GM19438 (cell line): ENCODE measurements around the gene ELAVL1.
"Not testable (repeated sequence)": the region's sequence is repeated elsewhere in the genome, so short reads cannot be mapped to it uniquely, and the experiment has no call there.

ENCODE experiments used
- ATAC-seq: cut with Tn5 transposase; IDR thresholded peaks from one replicate; pipeline ENCODE4 v1.9.1; 2021; ENCODE audit warnings: low read depth; ENCODE audit not compliant: unreplicated experiment

ELAVL1 gene

DNA sequence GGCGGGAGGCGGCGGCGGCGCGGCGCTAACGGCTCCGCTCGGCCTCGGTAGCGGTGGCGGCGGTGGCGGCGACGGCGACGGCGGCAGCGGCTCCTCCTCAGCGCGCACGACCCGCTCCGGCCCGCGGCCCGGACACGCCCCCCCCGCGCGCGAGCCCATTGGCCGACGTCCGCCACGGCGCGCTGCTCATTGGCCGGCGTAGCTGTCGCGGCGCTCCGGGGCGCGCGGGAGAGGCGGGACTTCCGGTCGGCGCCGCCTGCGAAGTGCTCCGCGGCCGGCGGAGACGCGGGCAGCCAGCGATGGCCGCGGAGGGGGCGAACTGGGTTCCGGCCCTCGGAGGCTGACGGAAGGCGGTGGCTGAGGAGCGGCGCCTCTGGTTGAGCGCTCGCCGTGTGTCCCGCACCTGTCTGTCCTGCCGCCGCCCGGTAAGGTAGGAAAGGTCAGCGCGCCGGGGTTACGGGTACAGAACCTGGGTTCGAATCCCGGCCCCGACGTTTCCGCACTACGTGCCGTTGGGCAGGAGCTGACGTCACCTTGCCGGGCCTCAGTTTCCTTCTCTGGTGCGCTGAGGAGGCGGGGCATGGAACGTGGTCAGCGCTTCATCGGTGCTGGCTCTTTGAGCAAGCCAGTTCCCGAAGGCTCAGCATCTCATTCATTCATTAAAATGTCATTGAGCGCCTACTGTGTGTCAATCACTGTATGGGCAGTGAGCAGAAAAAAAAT is at the start of gene ELAVL1:
TSS of gene ELAVL1 (minus strand) at position 108 of the 723 bp plus-strand sequence. CDS start 13,826 bp downstream, outside the sequence.
- ATAC-seq = peak; percentile 52

DNA sequence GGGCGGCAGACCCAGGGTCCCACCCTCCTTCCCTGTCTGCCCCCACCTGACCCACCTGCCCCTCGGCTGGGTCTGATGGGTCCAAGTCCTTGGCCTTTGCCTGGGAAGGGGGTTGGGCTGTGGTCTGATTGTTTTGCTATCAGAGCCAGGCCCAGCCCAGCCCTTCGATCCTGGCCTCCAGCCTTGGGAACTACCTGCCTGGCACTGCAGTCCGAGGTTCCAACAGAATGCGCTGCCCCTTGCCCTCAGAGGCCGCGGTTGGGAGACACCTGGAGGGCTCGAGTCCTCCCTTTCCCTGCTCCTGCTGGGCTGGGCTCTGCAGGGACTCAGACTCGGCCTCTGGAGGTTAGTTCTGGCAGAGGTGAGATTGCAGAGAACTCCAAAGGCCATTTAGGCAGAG is 48.7 kb upstream of the ELAVL1 start:
- no peak for ATAC-seq

DNA sequence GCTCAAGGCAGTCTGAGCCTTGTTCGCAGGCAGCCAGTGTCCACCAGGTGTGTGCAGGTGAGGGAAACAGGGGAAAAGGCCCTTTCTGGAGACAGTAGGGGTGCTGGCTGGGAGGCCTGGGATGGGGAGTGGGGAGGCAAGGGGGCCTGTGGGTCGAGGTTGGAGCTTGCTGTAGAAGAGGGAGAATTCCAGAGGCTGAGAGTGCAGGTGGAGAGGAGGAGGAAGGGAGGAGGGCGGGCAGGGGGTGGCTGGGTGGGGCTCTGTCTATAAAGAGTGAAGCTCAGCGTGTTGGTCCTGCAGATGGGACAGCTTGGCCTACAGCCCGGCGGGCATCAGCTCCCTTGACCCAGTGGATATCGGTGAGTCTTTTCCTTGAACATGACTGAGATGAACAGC is 47.0 kb upstream of the ELAVL1 start, which contains the start of gene CCL25:
TSS of gene CCL25 (plus strand) at position 297 of the 396 bp plus-strand sequence. CDS start 290 bp downstream, outside the sequence.
- ATAC-seq = no peak

DNA sequence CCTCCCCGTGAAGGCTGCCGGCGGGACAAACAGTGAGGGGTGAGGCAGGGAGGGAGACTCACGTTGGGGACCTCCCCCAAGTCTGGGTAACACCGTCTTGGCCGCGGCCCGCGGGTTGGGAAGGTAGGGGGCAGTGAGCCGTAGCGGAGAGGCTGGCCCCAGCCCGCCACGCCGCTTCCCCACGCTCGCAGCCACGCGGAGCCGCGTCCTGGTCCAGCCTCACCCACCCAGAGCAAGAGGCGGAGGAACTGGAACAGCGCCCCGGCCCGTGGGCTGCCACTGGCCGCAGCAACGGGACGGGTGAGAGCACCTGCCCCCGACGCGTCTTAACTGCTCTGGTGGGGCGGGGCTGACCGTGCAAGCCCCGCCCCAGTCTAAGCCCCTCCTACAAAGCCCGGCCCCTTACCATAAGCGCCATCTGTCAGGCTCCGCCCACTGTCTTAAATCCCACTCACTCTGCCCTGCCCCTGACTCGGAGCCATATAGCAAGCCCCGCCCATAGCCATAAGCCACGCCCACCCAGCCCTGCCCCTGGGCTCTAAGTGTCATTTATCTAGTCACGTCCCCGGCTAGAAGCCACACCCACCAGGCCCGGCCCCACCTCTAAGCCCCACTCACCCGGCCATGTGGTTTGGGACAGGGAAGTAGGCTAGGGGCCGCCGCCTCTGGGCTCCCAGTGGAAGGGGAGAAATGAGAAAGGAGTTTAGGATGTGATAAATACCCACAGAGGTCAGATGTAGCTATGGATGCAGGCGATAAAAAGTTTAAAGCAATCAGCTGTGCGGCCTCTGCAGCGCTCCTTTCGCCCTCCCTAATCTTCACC is 45.0 kb upstream of the ELAVL1 start:
- peak; percentile 84 for ATAC-seq

DNA sequence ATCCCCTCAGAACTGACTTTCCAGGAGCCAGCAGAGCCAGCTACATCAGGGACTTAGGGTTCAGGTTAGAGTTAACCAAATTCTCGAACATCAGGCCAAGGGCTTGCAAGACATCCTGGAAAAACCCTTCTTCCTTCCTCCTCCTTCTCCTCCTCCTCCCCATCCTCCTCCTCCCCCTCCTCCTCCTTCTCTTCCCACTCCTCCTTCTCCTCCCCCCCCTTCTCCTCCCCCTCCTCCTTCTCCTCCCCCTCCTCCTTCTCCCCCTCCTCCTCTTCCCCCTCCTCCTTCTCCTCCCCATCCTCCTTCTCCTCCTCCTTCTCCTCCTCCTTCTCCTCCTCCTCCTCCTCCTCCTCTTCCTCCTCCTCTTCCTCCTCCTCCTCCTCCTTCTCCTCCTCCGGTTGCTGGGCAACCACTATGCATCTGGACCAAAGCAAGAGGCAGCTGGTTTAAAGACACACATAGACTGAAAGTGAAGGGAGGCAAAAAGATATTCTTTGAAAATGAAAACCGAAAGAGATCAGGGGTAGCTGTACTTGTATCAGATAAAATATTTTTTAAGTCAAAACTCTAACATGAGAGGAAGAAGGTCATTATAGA is 41.2 kb upstream of the ELAVL1 start:
- ATAC-seq = no peak

DNA sequence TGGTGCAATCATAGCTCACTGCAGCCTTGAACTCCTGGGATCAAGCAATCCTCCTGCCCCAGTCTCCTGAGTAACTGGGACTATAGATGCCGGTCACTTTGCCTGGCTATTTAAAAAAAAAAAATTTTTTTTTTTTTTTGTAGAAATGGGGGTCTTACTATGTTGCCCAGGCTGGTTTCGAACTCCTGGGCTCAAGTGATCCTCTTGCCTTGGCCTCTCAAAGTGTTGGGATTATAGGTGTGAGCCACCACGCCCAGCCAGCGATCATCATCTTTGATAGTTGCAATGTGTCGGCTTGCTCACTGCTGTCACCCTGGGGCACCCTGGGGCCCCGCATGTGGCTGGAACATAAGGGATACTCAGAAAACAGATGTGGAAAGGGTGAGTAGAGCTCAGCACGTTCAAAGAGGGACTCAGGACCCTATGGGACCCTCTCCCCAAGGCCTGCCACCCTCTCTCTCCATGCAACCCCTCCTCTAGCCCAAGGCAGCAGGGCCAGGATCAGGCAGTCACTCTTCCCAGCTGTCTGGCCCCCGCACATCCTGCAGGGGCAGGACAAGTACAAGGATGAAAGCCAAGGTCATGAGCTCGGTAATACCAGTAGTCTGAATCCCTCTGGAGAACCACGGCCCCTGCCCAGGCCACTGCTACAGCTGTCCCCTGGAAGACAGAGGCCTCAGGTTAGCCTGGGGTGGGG is 40.6 kb upstream of the ELAVL1 start:
- no peak for ATAC-seq

DNA sequence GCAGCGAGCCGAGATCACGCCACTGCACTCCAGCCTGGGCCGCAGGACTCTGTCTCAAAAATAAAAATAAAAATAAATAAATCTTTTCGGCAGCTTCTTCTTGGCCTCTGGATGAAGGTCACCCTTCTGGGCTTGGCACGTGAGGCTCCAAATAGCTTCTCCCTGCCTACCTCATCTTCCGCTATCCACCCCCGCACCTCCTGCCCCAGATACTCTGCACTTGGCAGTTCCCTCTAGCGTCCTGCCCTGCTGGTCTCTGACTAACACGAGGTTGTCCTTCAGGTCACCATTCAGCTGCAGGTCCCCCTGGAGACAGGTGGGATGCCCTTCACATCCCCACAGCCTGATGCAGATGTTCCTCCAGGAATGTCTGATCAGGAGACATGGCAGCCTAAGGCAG is 38.6 kb upstream of the ELAVL1 start:
- ATAC-seq = no peak

DNA sequence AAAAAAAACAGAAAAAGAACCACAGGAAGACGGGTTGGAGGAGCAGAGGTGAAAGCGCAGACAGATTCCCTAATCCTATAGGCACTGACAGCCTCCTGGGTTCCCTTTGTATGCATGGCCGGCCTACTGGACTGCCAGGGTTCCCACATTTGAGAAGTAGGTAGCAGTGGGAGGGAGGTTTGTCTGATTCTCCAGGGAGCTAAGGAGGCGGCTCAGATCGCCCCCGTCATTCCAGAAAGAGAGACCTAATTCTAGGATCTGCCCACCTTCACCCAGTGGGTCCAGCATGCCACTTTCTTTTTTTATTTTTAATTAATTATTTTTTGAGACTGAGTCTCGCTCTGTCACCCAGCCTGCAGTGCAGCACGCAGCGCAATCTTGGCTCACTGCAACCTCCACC is 37.5 kb upstream of the ELAVL1 start:
- no peak for ATAC-seq

DNA sequence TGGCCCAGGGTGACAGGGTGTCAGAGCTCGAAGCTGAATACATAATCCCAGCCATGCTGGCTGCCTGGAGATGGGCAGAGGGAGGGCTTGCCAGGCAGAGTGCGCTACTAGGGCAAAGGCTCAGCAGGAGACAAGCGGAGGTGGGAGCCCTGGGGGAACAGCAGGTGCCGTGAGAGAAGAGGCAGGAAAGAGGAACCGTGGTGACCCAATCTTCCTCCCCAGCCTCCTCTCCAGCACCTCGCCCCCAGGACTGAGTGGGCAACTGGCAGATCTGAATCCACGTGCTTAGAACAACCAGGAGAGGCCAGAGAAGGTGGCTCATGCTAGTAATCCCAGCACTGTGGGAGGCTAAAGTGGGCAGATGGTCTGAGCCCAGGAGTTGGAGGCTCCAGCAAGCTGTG is 36.1 kb upstream of the ELAVL1 start:
- no peak for ATAC-seq

DNA sequence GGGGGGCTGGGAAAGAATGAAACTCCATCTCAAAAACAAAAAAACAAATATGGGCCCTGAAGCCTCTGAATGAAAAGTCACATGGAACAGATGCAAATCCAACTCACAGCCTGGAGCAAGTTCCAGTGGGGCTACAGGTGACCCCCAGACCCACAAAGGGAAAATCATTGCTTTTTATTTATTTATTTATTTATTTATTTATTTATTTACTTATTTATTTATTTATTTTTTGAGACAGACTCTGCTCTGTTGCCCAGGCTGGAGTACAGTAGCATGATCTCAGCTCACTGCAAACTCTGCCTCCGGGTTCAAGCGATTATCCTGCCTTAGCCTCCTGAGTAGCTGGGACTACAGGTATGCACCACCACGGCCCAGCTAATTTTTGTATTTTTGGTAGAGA is 33.8 kb upstream of the ELAVL1 start:
- ATAC-seq = no peak

DNA sequence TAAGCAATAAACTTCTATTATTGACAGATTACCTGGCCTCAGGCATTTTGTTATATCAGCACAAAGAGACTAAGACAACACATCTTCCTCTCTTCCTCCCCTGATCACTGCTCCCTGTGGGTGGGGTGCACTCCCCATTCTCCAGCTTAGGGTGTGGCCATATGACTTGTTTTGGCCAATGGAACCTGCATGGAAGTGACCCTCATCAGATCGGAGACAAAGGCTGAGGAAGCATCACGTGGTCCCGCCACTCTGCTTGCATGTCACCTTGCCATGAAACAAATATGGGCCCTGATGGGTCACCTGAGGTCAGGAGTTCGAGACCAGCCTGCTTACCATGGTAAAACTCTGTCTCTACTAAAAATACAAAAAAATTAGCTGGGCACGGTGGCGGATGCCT is 33.4 kb upstream of the ELAVL1 start:
- ATAC-seq = no peak

DNA sequence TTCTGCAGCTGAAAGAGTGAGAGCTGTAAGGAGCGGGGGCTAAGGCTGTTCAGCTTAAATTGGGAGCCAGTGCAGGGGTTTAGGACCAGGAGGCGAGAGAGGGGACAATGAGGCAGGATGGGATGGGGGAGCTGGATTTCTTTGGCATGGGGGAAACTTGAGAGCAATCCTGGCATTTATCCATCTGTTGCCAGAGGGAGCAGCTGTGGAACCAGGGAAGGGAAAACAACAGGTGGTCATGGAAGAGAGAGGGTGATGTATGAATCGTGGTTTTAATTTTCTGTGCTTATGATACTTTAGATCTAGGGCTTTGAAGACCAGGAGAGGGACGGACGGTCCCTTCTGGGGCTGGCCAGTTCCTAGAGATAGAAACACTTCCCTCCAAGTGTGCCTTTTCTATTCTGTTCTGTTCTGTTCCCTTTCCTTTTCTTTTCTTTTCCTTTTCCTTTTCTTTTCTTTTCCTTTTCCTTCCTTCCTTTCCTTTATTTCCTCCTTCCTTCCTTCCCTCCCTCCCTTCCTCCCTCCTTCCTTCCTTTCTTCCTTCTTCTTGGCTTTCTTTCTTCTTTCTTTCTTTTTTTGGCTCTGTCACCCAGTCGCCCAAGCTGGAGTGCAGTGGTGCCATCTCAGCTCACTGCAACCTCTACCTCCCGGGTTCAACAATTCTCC is 31.1 kb upstream of the ELAVL1 start:
- no peak for ATAC-seq

DNA sequence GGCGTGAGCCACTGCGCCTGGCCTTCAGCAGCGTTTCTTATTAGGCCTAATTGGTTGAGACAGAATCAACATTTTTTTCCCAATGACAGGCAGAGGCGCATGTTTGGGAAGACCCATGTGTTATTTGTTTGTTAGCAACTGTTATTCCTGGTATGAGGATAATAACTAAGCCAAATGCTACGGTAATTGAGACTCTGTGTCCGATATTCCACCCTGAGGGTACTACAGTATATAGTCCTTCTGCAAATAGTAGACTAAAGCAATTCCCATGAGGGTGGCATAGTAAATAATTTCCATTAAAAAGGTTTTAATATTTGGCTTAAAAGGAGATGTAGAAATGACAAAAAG is 28.7 kb upstream of the ELAVL1 start:
- no peak for ATAC-seq

DNA sequence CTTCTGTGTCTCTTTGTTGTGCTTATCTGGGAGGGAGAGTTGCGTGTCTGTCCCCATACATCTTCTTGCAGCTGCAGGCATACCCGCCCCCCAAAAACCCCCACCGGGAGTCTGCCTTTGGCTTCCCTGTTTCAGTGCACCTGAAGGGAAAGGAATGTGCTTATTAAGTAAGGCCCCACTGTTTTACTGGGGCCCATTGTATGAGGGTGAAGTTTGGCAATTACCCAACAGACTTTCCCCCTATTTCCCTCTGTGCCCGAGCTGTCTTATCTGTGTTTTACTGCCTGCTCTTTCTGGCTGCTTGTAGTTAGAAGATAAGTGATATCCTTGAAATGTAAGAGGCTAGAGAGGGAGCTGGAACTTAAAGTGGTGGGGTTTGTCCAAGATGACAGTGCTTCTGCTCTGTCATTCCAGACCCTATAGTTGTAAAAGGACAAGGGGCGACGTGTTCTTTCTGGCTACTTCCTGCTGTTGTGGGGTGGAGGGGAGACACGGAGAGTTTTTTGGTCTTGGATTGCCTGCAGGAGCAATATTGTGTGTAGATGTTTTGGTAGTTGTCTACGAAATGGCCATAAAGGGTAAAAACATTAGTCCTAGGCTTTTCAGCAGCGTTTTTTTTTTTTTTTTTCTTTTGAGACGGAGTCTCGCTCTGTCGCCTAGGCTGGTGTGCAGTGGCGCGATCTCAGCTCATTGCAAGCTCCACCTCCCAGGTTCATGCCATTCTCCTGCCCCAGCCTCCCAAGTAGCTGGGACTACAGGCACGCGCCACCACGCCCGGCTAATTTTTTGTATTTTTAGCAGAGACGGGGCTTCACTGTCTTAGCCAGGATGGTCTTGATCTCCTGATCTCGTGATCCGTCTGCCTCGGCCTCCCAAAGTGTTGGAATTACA is 28.1 kb upstream of the ELAVL1 start:
- ATAC-seq = not testable (repeated sequence)

DNA sequence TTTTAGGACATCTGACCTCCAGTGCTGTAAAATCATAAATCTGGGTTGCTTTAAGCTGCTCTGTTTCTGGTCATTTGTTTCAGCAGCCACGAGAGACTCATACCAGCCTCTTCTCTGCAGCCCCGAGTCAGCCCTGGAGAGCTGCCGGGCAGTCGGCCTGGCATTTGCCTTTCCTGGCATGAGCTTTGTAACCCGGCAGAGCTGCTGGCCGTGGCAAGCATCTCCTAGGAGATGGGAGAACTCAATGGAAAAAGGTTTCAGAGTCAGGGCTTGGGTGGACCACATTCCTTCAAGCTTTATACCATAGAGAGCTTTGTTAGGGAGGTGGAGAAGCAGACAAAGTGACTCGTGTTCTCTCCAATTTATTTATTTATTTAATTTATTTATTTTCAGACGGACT is 25.5 kb upstream of the ELAVL1 start:
- ATAC-seq = no peak

DNA sequence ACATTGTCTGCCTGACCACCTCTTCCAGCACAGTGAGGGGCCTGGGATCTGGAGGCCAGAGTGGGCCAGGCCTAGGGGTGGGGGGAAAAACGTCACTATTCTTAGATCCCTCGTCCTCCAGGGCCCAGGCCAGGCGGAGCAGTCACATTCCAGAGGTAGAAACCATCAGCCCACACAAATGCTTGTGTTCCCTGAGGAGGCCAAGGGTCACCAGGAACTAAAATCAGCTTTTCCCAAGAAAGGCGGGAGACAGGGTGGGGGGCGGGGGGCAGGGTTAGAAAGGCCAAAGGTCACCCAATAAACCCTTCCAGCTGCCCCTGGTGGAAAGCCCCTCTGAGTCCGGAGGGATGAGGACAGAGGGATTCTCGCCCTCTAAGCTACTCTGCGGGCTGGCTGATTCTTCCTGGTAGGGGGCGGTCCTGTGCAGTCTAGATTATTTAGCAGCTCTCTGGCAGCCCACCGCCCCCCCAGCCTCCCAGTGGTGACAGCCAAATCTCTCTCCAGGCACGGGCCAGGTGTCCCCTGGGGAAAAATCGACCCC is 23.6 kb upstream of the ELAVL1 start:
- ATAC-seq = no peak

DNA sequence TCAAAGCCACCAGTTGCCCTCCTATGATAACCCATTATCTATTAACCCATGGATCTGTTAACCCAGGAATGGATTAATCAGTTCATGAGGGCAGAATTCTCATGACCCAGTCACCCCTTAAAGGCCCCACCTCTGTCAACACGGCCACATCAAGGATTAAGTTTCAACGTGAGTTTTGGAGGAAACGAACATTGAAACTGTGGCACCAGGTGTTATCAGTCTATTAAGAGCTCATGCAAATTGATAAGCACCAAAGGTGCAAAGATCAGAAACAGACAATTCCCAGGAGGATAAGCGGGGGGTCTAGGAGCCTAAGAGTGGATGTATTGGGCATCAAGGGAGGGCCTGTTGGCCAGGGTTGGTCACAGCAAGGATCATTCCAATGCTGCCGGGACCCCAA is 19.9 kb upstream of the ELAVL1 start:
- ATAC-seq = no peak

DNA sequence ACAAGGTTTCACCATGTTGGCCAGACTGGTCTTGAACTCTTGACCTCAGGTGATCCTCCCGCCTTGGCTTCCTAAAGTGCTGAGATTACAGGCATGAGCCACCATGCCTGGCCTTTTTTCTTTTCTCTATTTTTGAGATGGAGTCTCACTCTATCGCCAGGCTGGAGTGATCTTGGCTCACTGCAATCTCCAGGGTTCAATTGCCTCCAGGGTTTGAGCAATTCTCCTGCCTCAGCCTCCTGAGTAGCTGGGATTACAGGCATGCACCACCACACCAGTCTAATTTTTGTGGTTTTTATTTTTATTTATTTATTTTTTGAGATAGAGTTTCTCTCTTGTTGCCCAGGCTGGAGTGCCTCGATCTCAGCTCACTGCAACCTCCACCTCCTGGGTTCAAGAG is 18.8 kb upstream of the ELAVL1 start:
- ATAC-seq = not testable (repeated sequence)

DNA sequence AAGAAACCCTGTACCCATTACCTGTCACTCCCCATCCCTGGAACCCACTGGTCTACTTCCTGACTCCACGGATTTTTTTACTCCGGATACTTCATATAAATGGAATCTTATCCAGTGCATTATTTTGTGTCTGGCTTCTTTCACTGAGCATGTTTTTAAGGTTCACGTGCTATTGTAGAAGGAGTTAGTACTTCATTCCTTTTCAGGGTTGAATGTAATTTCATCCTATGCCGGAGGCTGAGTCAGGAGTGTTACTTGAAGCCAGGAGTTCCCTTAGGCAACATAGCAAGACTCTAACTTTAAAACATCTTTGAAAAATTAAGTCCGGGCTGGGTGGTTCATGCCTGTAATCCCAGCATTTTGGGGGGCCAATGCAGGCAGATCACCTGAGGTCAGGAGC is 17.9 kb upstream of the ELAVL1 start:
- no peak for ATAC-seq
